ENCODE measurements around the gene KRTAP12-1.
"Not testable (repeated sequence)": the region's sequence is repeated elsewhere in the genome, so short reads cannot be mapped to it uniquely, and the experiment has no call there.

KRTAP12-1 gene

DNA sequence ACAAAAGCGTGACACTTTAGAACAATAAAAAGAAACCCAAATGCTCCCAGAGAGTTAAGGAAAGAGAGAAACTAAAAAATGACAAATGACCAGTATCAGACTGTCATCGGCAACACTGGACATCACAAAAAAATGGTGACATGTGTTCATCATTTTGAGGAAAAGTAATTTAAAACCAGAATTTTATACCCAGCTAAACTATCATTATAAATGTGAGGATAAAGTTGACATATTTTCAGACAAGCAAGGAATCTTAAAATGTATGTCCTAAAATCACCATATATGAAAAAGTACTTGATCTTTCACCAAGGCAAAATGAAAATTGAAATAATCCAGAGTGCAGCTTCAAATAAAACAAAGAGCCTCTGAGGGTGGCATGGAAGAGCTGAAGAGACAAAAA is 37.1 kb downstream of the KRTAP12-1 start:
- DNase-seq (ENCODE audit: low read depth in 2 of 2): no peak

DNA sequence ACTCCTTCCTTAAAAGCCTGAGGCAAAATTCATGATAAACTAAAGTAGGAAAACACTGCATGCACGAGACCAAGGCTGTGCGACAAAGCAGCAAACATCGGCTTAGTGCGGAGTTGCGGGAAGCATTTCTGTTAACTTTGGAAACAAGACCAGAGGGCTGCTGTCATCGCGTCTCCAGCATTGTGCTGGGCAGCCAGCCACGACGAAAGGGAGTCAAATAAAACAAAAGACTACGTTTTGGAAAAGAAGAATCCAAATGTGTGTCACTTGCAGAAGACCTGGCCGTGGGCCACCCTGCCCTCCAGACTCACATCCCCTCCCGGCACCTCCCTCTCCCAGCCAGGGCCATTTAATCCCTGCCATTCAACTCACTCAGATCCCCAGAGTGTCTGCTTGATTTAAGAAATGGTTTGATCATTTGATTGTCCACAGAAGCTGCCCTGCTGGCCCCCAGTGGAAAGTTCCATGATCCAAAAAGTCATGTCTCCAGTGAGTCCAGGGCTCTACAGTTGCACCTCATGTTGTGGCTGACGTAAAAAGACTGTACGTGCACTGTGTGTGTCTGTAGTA is 38.1 kb downstream of the KRTAP12-1 start:
- DNase-seq (ENCODE audit: low read depth in 2 of 2): no peak

DNA sequence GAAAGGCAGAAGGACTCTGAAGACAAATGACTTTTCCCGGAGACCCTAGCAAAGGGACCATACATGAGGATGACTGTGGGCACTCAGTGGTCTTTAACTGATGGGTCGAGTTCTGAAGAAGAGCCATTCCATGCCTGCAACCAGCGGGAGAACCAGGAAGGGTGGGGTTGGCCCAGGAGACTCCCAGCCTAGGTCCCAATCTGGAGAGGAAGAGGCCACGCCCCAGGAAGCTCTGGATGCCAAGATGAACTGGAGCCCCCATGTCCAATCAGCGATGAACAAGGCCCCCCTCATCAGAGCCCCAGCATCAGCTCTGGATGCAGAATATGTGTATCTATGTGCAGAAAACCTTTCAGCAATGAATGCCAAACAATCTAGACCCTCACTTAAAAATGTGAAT is 41.2 kb downstream of the KRTAP12-1 start:
- DNase-seq (ENCODE audit: low read depth in 2 of 2): no peak

DNA sequence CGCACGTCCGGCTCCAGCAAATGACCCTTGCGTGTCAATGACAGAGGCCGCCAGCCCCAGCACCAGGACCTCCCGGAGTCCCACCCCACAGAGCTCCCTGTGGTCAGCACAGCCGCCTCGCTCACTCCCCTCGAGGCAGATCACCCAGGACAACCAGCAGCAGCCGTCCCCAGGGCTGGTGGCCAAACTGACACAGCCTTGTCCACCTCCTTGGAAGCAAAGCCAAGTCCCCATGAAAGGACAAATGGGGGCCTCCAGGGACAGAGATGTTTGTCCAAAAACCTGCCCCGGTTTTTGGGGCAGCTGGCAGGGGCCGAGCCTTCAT is 42.7 kb downstream of the KRTAP12-1 start:
- DNase-seq (ENCODE audit: low read depth in 2 of 2): no peak

DNA sequence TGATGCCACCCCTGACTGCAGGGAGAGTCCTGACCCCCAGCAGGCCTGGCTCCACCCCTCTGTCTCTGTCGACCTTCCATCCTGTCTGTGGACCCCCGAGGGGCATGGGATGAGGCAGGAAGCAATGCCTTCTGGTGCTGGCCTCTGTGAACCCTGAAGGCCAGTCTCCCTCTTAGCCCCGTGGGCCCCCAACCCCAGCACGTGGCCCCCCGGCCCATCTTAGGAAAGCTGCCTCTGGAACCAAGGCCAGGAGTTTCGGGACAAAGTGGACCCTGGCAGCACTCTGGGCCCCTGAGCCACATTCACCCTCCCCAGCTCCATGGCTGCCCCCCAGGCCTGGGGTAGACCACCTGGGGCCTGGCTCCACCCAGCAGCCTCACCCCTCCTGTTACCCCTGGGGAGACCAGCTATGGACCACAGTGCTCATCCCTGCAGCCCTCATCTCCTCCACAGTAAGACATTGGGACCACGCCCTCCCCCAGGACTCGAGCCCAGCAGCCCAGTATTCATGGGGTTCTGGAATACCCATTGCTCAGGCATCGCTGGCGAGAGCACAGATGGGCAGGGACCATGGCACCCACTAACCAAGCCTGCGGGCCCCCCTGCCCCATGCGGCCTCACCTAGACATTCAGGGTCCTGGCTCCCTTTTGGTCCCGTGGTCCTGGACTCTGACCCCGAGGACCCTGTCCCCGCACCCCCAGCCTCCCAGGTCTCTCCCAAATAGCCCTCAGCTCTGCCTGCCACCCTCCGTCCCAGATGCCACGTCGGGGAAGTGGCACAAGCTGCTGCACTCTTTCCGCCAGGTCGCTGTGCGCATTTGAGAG is 43.2 kb downstream of the KRTAP12-1 start:
- DNase-seq (ENCODE audit: low read depth in 2 of 2): not testable (repeated sequence)

DNA sequence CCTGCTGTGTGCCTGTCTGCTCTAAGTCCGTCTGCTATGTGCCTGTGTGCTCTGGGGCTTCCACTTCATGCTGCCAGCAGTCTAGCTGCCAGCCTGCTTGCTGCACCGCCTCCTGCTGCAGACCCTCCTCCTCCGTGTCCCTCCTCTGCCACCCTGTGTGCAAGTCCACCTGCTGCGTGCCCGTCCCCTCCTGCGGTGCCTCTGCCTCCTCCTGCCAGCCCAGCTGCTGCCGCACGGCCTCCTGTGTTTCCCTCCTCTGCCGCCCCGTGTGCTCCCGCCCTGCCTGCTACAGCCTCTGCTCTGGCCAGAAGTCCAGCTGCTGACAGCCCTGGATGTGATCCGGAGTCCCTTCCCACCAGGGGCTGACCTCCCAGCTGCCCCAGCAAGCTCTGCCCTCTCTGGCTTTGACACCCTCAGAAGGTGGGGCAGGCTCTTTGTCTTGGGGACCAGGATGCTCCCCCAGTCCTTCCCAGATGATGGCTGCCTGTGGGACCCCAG is 44.1 kb downstream of the KRTAP12-1 start:
- not testable (repeated sequence) for DNase-seq (ENCODE audit: low read depth in 2 of 2)

DNA sequence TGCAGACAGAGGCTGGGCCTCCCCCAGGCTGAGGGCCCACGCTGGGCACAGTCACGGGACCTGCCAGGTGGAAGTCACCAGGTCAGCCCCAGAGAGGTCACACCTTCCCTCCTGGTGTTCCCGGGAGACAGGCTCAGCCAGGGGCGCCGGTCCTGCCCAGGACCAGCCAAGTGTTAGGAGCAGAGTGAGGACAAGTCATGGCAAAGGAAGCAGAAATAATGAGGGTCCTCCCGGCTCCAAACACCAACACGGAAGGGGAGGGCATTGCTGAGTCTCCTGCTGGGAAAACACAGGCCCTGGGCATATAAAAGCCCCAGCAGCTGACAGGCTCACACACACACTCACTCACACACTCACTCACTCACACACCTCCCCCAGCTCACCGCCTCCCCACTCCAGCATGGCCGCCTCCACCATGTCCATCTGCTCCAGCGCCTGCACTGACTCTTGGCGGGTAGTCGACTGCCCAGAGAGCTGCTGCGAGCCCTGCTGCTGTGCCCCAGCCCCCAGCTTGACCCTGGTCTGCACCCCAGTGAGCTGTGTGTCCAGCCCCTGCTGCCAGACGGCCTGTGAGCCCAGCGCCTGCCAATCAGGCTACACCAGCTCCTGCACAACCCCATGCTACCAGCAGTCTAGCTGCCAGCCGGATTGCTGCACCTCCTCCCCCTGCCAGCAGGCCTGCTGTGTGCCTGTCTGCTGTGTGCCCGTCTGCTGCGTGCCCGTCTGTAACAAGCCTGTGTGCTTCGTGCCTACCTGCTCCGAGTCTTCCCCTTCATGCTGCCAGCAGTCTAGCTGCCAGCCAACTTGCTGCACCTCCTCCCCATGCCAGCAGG is 44.7 kb downstream of the KRTAP12-1 start, which contains the start of gene KRTAP10-10:
Gene KRTAP10-10 (plus strand): TSS at position 339 of the 833 bp plus-strand sequence. CDS start 62 bp downstream, at position 401.
- DNase-seq (ENCODE audit: low read depth in 2 of 2): no peak

DNA sequence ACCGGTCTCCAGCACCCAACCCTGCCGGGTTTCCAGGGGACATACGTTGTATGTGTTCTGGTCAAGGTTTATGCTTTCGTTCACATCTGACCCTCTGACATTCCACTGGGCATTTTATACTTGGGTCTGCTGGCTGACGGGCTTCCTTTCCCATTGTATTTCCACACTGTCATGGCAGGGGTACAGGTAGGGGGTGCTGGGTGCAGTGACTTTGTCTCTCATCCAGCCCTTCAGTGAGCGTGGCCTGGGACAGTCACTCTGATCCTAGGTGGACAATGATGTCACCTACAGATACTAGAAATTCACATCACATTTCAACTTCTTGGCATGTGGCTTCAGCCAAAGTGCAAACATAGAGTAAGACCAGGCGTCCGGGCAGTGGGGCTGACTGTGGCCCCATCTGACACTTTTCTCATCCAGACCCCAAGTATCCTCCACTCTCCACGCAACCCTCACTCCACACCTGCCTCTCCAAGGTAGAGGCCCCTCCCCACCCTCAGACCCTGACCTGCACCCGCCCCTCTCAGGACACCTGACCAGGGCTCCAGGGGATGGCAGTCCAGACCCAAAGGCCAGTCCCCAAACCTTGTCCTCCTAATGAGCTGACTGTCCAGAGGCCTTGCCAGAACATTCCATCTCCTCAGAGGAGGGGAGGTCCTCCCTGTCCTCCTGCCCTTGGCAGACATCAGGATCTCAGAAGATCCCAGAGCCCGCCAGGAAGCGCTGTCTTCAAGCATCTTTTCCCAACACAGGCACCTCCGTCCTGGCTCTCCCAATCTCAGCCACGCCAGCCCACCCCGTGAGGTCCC is 45.5 kb downstream of the KRTAP12-1 start:
- DNase-seq (ENCODE audit: low read depth in 2 of 2): no peak

DNA sequence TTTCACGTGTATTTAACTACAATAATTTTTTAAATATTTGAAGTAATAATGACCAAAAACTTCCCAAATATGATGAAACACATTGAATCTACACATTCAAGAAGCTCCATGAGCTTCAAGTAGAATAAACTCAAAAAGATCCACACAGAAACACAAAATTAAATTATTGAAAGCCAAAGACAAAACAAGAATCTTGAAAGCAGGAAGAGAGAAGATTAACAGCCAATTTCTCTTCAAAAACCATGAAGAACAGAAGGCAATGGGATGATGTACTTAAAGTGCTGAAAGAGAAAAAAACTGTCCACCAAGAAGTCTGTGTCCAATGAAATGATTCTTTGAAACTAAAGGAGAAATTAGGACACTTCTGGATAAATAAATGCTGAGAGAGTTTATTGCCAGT is 49.9 kb downstream of the KRTAP12-1 start:
- DNase-seq (ENCODE audit: low read depth in 2 of 2): no peak
